H1 (cell line): ENCODE measurements around the gene BRINP3. TPM values are rescaled to one million over a fixed set of nuclear protein-coding genes. Genes with fewer than 3 reads are reported as not detected.

Source experiments
- CTBP2 ChIP-seq: IDR thresholded peaks from 2 replicates; pipeline ENCODE4 v1.7.0; 2011; ENCODE audit warnings: borderline replicate concordance, mild to moderate bottlenecking, moderate library complexity, mixed read lengths, low read length; ENCODE audit not compliant: insufficient read depth, insufficient read length
- E2F6 ChIP-seq: IDR thresholded peaks from 2 replicates; pipeline ENCODE4 v1.6.1; 2012; ENCODE audit warnings: inconsistent platforms
- GABPA ChIP-seq: IDR thresholded peaks from 2 replicates; pipeline ENCODE4 v1.6.1; 2011; ENCODE audit warnings: mild to moderate bottlenecking, low read length, moderate library complexity, borderline replicate concordance; ENCODE audit not compliant: insufficient read depth
- JUN ChIP-seq: IDR thresholded peaks from 2 replicates; pipeline ENCODE4 v1.6.1; 2011; ENCODE audit warnings: low read depth, mild to moderate bottlenecking, improper control_type of control experiment, low read length
- KDM4A ChIP-seq: IDR thresholded peaks from one replicate; pipeline ENCODE4 v1.7.1; 2012; ENCODE audit warnings: low read depth, mild to moderate bottlenecking, moderate library complexity, low read length, inconsistent platforms; ENCODE audit not compliant: severe bottlenecking
- NANOG ChIP-seq: IDR thresholded peaks from 2 replicates; pipeline ENCODE4 v1.6.1; 2011; ENCODE audit warnings: low read length, low read depth, mild to moderate bottlenecking, inconsistent platforms; ENCODE audit not compliant: insufficient read depth, poor library complexity, severe bottlenecking
- PHF8 ChIP-seq: fragments of 200-600 bp; sonication (generic); conservative IDR thresholded peaks from 2 replicates; pipeline ENCODE4 v1.7.1; 2012; ENCODE audit warnings: low read depth, mild to moderate bottlenecking, inconsistent platforms, low read length, moderate library complexity
- POLR2AphosphoS5 ChIP-seq: IDR thresholded peaks from 2 replicates; pipeline ENCODE4 v1.6.1; 2011; ENCODE audit warnings: low read depth, low read length
- polyA plus RNA-seq, 7 experiments: library from polyadenylated mRNA; depleted of rRNA in 3 of 7; stranded (reverse) in 5 of 7; unstranded in 2 of 7; fragments of >200 nt in 5 of 7; fragments of 200-250 nt in 2 of 7; gene quantifications; 1 replicate in 5 of 7; 2 replicates in 1 of 7; 4 replicates in 1 of 7; pipeline versions ENCODE4 v1.2.1 to v1.2.3, GENCODE V29; 2011 to 2013; ENCODE audit warnings: missing spikeins in 2 of 7, mixed read lengths in 2 of 7
- total RNA-seq: library from RNA; stranded (reverse); fragmentation: NEBNext Ultra II Directional; extraction: Animal tissue kit (Norgen Biotek cat#: 25700); gene quantifications from 2 replicates; pipeline ENCODE4 v1.2.1, GENCODE V29; 2021

BRINP3 gene
- total and polyA plus RNA-seq, 2 of the 8 experiments (the other 6 are each of a cell fraction or from before 2014, with no cell fraction given), result not detected

GRCh38 chr1:190259424-190259823 lies 218.2 kb downstream of the BRINP3 start (continued):
- TF ChIP-seq JUN, result no peak
- no peak for TF ChIP-seq GABPA
- TF ChIP-seq KDM4A, result no peak
- no peak for TF ChIP-seq E2F6
- no peak for TF ChIP-seq PHF8
- no peak for TF ChIP-seq CTBP2
- TF ChIP-seq POLR2AphosphoS5, result no peak
- no peak for TF ChIP-seq NANOG
